Measurements from ENCODE around the gene RARB. TPM values are rescaled to one million over a fixed set of nuclear protein-coding genes. Genes with fewer than 3 reads are reported as not detected.

RARB gene
- total RNA-seq, 2 experiments from 2014 or later: not detected

DNA sequence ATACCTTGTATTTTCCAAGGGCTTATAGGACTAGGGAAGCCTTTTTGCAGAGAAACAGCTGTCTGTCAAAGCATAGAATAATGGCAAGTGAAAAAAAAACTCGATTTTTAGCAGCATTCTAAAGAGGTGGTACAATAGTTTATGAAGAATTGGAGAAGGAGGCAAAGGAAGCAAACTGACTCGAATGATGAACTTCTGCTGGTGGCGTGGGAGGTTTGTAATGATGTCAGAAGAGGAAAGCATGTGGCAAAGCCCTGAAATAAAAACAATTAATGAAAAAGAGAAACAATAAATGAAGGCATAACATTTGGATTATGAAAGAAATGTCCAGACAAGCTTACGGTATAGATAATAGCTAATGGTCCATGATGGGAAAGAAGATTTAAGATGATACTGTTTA is 77.5 kb downstream of the RARB start:
- ATAC-seq (no peak), DNase-seq (no peak)
- intact Hi-C loops (cut with micrococcal nuclease): no loop called here
- TF ChIP-seq CTCF (IDR thresholded peaks at IDR 0.05): no peak
- H3K27me3 Mint-ChIP-seq: no peaks in the 10 kb centered on the region
- no peaks in the 10 kb centered on the region for H3K4me1 Mint-ChIP-seq (ENCODE audit: low read depth)
- no peak overlapping the region for H3K4me3 Mint-ChIP-seq
- POLR2A ChIA-PET: no interaction called here
- CTCF ChIA-PET: no interaction called here
- no peaks in the 10 kb centered on the region for H3K36me3 Mint-ChIP-seq (ENCODE audit: low read depth)
- H3K27ac Mint-ChIP-seq: no peak overlapping the region
- H3K9me3 Mint-ChIP-seq: no peaks in the 10 kb centered on the region

DNA sequence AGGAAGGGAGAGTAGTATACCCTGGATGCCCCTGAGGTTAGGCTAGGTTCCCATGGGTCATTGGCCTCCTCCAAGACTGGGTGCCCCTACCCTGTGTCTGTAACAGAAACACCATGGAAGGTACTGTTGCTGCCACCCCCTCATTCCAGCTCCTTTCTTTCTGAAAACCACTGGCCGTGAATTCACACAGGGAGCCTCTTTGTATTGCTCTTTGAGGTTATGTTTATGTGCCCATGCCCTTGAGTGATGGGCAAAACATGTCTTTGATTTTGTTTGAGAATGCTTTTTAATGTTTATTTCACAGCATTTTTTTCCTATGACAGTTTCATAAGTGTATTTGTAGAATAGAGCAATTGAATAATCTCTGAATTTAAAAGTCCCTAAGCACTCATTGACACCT is 79.7 kb downstream of the RARB start:
- no peaks in the 10 kb centered on the region for H3K9me3 Mint-ChIP-seq
- H3K36me3 Mint-ChIP-seq (ENCODE audit: low read depth): no peaks in the 10 kb centered on the region
- DNase-seq (no peak), ATAC-seq (no peak)
- no peak for TF ChIP-seq CTCF (IDR thresholded peaks at IDR 0.05)
- H3K4me3 Mint-ChIP-seq: no peak overlapping the region
- H3K4me1 Mint-ChIP-seq (ENCODE audit: low read depth): no peaks in the 10 kb centered on the region
- ChIA-PET POLR2A (no interaction called here), CTCF (interaction anchor here (1.1 kb wide), 1 partner anchor 65 kb away, joined by 3 read pairs; no protein-coding TSS in a partner anchor)
- no peak overlapping the region for H3K27ac Mint-ChIP-seq
- peaks cover 7% of the 10 kb centered on the region for H3K27me3 Mint-ChIP-seq
- intact Hi-C loops (cut with micrococcal nuclease): no loop called here

- Mint-ChIP-seq H3K9me3 (no peaks in the 10 kb centered on the region), H3K27ac (no peak overlapping the region), H3K36me3 (ENCODE audit: low read depth) (no peaks in the 10 kb centered on the region), H3K4me3 (no peak overlapping the region), H3K27me3 (peaks cover 10% of the 10 kb centered on the region), H3K4me1 (ENCODE audit: low read depth) (no peaks in the 10 kb centered on the region)
- ChIA-PET POLR2A (no interaction called here), CTCF (no interaction called here)
- DNase-seq (no peak), ATAC-seq (no peak)
- TF ChIP-seq CTCF (IDR thresholded peaks at IDR 0.05): no peak
- intact Hi-C loops (cut with micrococcal nuclease): no loop called here
Measured at GRCh38 chr3:25508433-25508832, 80.4 kb downstream of the RARB start.

DNA sequence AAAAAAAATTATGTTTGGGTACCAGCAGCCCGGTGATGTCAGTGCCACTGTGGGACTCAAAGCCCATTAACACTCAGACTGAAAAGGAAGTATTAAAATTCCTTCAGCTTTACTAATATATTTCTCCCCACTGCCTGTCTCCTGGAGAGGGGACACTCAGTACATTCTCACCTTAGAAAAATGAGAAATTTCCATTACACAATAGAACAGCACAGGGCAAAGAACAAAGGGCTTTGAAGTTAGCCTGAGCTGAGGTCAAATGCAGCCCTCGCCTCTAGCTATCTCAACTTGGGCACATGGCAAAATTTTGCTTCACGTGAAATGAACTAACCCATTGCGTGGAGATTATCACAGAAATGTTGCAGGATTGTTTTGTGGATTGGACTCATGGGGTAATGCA is 80.8 kb downstream of the RARB start:
- intact Hi-C loops (cut with micrococcal nuclease): no loop called here

DNA sequence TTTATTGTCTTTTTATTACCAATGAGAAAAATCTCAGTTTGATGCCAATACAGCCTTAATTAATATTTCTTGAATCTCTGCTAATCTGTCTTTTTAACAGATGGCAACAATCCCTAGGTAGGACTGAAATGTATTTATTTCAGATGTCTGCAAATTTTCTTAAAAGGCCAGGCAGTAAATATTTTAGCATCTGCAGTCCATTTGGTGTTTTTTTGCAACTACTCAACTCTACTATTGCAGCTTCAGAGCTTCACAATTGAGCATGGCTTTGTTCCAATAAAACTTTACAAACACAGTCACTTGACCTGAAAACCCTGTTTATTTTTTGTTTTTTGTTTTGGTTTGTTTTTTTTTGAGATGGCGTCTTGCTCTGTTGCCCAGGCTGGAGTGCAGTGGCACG is 82.7 kb downstream of the RARB start:
- intact Hi-C loops (cut with micrococcal nuclease): no loop called here
- TF ChIP-seq CTCF (IDR thresholded peaks at IDR 0.05): no peak

More for the DNA sequence above, 80.8 kb downstream of the RARB start:
- no peaks in the 10 kb centered on the region for H3K36me3 Mint-ChIP-seq (ENCODE audit: low read depth)
- ChIA-PET CTCF (no interaction called here), POLR2A (no interaction called here)
- no peak for DNase-seq
- no peak for TF ChIP-seq CTCF (IDR thresholded peaks at IDR 0.05)
- H3K4me3 Mint-ChIP-seq: no peak overlapping the region
- H3K27me3 Mint-ChIP-seq: peaks cover 10% of the 10 kb centered on the region
- no peak for ATAC-seq
- no peaks in the 10 kb centered on the region for H3K4me1 Mint-ChIP-seq (ENCODE audit: low read depth)
- H3K9me3 Mint-ChIP-seq: no peaks in the 10 kb centered on the region
- no peak overlapping the region for H3K27ac Mint-ChIP-seq

More for the DNA sequence above, 82.7 kb downstream of the RARB start:
- no peaks in the 10 kb centered on the region for H3K9me3 Mint-ChIP-seq
- ChIA-PET POLR2A (no interaction called here), CTCF (no interaction called here)
- H3K27ac Mint-ChIP-seq: no peak overlapping the region
- H3K4me1 Mint-ChIP-seq (ENCODE audit: low read depth): no peaks in the 10 kb centered on the region
- ATAC-seq: no peak
- no peaks in the 10 kb centered on the region for H3K36me3 Mint-ChIP-seq (ENCODE audit: low read depth)
- no peak overlapping the region for H3K4me3 Mint-ChIP-seq
- no peak for DNase-seq
- peaks cover 10% of the 10 kb centered on the region for H3K27me3 Mint-ChIP-seq

Data from activated CD8-positive, alpha-beta T cell treated with anti-CD3 and anti-CD28 coated beads for 36 hours (primary cell).